GM12874 (cell line): Measurements from ENCODE around the gene SEPTIN6.

Source experiments
- TF ChIP-seq, protein P1 (sequence below): IDR thresholded peaks from 2 replicates; pipeline ENCODE4 v1.5.1; 2011; ENCODE audit warnings: low read depth, mild to moderate bottlenecking, control low read depth, low read length, moderate library complexity; ENCODE audit not compliant: insufficient read depth

SEPTIN6 gene

DNA sequence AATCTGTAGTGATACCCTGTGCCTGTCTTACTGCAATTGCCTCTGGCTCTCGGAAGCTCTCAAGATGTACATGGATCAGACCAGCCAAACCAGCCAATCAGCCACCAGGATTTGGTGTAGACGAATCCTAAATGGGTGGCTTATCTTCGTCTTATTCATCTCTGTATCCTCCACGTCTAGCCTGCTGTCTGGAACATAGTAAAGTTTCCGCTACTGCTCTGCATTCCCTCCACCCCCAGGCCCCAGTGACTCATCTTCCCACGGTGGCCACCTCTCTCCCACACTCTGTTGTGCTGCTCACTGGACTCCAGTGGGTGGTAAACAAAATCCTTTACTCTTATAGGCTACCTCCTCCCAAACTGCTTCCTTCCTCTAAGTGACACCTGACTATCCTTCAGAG, 37.8 kb downstream of the SEPTIN6 start:
- TF ChIP-seq, protein P1, sequence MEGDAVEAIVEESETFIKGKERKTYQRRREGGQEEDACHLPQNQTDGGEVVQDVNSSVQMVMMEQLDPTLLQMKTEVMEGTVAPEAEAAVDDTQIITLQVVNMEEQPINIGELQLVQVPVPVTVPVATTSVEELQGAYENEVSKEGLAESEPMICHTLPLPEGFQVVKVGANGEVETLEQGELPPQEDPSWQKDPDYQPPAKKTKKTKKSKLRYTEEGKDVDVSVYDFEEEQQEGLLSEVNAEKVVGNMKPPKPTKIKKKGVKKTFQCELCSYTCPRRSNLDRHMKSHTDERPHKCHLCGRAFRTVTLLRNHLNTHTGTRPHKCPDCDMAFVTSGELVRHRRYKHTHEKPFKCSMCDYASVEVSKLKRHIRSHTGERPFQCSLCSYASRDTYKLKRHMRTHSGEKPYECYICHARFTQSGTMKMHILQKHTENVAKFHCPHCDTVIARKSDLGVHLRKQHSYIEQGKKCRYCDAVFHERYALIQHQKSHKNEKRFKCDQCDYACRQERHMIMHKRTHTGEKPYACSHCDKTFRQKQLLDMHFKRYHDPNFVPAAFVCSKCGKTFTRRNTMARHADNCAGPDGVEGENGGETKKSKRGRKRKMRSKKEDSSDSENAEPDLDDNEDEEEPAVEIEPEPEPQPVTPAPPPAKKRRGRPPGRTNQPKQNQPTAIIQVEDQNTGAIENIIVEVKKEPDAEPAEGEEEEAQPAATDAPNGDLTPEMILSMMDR: no peak

DNA sequence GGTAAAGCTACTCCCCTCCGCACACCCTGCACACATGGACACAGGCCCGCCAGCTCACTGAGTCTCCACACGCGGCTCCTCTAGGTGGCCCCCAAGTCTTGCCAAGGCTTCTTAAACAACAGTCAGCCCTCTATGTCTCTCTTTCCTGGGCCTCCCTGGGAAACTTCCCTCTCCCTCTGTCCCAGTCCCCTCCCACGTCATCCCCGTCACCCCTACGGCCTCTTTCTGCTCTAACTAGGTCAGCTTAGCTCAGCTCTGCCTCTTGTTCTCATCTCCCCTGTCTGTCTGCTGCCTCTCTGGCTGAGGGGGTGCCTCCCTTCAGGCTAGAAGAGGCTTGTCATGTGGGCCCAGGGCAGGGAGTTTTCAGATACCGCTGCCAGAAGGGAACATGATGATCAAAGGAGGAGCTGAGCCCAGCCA, 38.8 kb downstream of the SEPTIN6 start:
- TF ChIP-seq, protein P1: no peak

DNA sequence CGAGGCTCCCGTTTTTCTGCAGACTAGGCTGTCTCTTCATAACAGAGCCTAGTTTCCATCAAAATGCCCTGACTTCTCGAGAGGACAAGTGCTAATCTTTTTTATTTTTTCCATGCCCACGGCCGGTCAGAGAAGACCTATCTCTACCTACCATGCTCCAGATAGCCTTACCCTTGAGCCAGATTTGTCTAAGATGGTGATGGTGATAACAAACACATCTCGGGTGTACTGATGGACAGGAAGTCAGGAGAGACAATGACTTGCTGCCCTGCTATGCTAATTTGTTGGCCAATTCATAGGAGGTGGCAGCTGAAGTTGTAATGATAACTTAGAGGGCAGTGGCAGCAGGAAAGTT, 44.6 kb downstream of the SEPTIN6 start:
- TF ChIP-seq, protein P1: no peak

DNA sequence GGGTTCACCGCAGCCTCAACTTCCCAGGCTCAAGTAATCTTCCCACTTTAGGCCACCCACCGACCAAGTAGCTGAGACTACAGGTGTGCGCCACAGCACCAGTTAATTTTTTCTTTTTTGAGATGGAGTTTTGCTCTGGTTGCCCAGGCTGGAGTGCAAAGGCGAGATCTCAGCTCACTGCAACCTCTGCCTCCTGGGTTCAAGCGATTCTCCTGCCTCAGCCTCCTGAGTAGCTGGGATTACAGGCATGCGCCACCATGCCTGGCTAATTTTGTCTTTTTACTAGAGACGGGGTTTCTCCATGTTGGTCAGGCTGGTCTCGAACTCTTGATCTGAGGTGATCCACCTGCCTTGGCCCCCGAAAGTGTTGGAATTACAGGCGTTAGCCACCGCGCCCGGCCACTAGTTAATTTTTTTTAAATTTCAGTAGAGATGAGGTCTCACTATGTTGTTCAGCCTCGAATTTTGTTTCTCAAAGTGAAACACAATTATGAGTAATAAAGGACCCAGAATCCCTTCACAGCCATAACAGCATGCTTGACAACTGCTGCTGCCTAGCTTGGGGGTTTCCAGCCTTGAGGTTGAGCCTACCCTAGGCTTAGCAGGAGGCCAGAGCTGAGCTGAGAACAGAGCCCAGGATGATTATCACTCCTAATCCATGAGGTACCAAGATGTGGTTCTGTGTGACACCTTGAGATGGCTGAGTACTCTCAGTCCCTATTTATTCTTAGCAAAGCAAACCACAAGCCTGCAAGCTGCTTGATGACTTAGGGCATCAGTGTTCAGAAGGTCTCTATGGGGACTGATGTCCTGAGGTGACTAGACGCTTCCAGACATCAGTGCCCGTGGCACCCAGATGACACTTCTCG, 45.2 kb downstream of the SEPTIN6 start:
- TF ChIP-seq, protein P1: no peak

DNA sequence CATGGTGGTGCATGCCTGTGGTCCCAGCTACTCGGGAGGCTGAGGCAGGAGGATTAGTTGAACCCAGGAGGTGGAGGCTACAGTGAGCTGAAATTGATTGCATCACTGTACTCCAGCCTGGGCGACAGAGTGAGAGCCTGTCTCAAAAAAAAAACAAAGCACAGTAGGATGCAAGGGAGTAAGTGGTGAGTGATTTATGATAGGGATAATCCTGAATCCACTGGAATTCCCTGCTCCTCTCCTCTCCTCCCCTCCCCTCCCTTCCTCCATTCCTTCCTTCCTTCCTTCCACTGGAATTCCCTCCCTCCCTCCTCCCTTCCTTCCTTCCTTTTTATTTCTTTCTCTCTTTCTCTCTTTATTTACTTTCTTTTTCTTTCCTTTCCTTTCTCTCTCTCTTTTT, 45.9 kb downstream of the SEPTIN6 start:
- TF ChIP-seq, protein P1: no peak

DNA sequence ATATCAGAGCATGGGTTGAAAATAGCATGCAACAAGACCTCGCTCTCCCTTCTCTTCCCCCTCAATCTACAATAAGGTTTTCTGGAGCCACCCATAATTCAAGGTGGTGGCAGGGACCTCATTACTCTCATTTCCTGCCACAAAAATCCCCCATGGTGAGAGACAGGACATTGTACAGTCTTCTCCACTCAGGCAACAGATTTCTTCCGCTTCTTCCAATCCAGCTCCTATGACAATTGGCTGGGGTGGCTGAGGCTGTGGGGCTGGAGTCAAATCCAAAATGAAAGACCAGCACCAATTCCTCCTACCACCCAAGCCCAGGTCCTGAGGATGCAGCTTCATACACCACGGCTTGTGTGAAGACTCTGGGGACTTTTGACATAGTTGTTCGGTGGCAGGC, 46.5 kb downstream of the SEPTIN6 start:
- TF ChIP-seq, protein P1: no peak

DNA sequence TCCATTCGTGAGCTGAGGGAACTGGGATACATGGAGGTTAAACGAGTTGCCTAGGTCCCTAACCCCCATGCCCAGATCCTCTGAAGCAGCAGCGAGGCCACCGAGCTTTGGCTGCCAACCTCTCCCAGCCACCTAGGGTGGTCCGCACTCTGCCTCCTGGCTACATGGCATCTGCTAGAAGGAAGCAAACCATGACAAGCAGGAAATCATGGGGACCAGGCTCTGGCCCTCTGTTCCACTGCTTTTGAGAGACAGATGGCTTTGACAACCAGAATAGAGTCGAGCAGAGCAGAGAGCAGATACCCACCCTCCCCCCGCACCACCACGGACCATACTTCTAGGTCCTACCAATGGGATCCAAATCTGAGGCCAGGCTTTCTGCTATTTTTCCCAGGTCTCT, 49.3 kb downstream of the SEPTIN6 start:
- TF ChIP-seq, protein P1: no peak
